OCI-LY3 (cell line): ENCODE data around the gene ZCCHC9.

ENCODE experiments used
- EZH2phosphoT487 ChIP-seq: fragments of 200-600 bp; shearing (Covaris generic); IDR thresholded peaks from 2 replicates; pipeline ENCODE4 v1.6.1; 2018; ENCODE audit warnings: antibody characterized with exemption, mixed run types, low read depth
- TF ChIP-seq, protein P1 (sequence below): fragments of 200-600, 300-600 bp; sonication (generic); IDR thresholded peaks from 2 replicates; pipeline ENCODE4 v1.5.1; 2014; ENCODE audit warnings: antibody characterized with exemption, low read length, low read depth

DNA sequence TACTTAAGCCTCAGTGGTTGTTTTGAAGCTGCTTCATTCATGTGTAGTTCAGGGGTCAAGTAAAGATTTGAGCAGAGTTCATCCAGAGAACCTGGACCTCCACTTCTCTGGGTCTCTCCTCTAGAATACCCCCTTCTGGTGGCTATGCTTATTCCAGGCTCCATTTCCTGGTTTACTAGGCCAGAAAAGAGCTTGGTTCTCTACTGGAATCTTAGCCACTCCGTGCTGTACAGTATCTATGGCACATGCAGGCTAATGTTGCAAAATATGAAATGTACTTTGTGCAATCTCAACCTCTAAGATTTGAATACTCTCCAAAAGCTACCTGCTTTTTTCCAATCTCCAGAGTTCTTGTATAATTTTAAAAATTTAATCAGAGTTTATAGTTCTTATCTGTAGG is 17.4 kb upstream of the ZCCHC9 start:
- TF ChIP-seq, protein P1, sequence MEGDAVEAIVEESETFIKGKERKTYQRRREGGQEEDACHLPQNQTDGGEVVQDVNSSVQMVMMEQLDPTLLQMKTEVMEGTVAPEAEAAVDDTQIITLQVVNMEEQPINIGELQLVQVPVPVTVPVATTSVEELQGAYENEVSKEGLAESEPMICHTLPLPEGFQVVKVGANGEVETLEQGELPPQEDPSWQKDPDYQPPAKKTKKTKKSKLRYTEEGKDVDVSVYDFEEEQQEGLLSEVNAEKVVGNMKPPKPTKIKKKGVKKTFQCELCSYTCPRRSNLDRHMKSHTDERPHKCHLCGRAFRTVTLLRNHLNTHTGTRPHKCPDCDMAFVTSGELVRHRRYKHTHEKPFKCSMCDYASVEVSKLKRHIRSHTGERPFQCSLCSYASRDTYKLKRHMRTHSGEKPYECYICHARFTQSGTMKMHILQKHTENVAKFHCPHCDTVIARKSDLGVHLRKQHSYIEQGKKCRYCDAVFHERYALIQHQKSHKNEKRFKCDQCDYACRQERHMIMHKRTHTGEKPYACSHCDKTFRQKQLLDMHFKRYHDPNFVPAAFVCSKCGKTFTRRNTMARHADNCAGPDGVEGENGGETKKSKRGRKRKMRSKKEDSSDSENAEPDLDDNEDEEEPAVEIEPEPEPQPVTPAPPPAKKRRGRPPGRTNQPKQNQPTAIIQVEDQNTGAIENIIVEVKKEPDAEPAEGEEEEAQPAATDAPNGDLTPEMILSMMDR: no peak
- no peak for TF ChIP-seq EZH2phosphoT487
